ENCODE data around the gene C11orf52.

Gene C11orf52

DNA sequence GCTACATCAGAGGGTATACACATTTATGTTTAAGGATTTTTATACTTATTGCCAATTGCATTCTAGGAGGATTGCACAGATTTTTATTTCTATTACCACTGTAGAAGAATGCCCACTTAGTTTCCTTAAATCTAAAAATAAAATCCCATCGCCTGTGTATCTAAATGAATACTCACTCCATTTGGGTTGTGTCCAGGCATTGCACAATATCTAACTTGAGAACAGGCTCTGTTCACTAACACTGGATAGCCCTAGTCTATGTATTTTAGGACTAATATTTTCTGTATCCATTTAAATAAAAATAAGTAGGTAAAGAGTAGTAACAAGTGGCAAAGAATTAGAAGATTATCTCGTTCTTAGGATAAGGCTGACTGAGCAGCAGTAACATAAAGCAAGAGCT lies 4.1 kb downstream of the C11orf52 start:
- Histone ChIP-seq H3K4me3 (ENCODE audit: control insufficient read depth in 1 of 7, extremely low read depth in 1 of 7, insufficient read depth in 4 of 7, low read depth in 2 of 7, low read length in 6 of 7) (no peak overlapping the region), H3K4me1 (ENCODE audit: control extremely low read depth in 1 of 4, control insufficient read depth in 4 of 4, insufficient read depth in 4 of 4, low read length in 3 of 4) (peaks cover 0 to 22% (median 9%) of the 10 kb centered on the region in 4 experiments), H3K36me3 (ENCODE audit: control insufficient read depth in 4 of 4, insufficient read depth in 4 of 4, low read length in 3 of 4) (no peaks in the 10 kb centered on the region), H3K27ac (ENCODE audit: insufficient read depth in 1 of 2, low read depth in 1 of 2, low read length in 2 of 2, poor library complexity in 1 of 2, severe bottlenecking in 2 of 2) (no peak overlapping the region), H3K27me3 (replicated peaks in 2 of 5; ENCODE audit: control insufficient read depth in 4 of 5, insufficient read depth in 5 of 5, low read length in 4 of 5) (no peaks in the 10 kb centered on the region), H3K9me3 (ENCODE audit: control extremely low read depth in 1 of 5, control insufficient read depth in 4 of 5, insufficient read depth in 2 of 5, low read depth in 1 of 5, low read length in 4 of 5) (no peaks in the 10 kb centered on the region)
- ChIA-PET POLR2A (no interaction called here), CTCF (interaction anchor here (1.8 kb wide), 1 partner anchor 8 kb away, joined by 6 read pairs; no protein-coding TSS in a partner anchor)
- 0% methylated on average over 1 of the region's 2 CpGs for WGBS (ENCODE audit: insufficient coverage)
- DNase-seq, result no peak

DNA sequence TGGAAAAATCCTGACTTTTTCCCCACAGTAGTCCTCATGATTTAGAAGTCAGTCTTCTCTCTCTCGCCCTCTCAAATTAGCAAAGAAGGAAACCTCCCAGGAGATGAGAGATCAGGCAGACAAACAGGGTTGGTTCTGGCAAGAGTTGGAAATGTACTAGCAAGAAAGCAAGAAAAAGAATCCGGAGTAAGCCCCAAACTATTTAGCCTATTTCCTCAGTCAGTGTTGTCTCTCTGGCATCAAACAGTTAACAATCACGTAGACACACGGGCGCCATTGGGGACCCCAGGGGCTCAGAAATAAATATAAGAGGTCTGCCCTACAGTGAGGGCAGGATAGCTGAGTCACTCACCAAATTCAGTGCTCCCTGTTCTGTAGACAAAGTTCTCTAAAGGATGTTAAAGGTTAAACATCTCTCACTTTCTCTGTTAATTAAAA lies 4.7 kb downstream of the C11orf52 start:
- Histone ChIP-seq H3K27me3 (replicated peaks in 2 of 5; ENCODE audit: control insufficient read depth in 4 of 5, insufficient read depth in 5 of 5, low read length in 4 of 5) (no peaks in the 10 kb centered on the region), H3K4me3 (ENCODE audit: control insufficient read depth in 1 of 7, extremely low read depth in 1 of 7, insufficient read depth in 4 of 7, low read depth in 2 of 7, low read length in 6 of 7) (no peak overlapping the region), H3K27ac (ENCODE audit: insufficient read depth in 1 of 2, low read depth in 1 of 2, low read length in 2 of 2, poor library complexity in 1 of 2, severe bottlenecking in 2 of 2) (no peak overlapping the region), H3K36me3 (ENCODE audit: control insufficient read depth in 4 of 4, insufficient read depth in 4 of 4, low read length in 3 of 4) (no peaks in the 10 kb centered on the region), H3K4me1 (ENCODE audit: control extremely low read depth in 1 of 4, control insufficient read depth in 4 of 4, insufficient read depth in 4 of 4, low read length in 3 of 4) (peaks cover 0 to 22% (median 9%) of the 10 kb centered on the region in 4 experiments), H3K9me3 (ENCODE audit: control extremely low read depth in 1 of 5, control insufficient read depth in 4 of 5, insufficient read depth in 2 of 5, low read depth in 1 of 5, low read length in 4 of 5) (no peaks in the 10 kb centered on the region)
- 66% methylated on average over 4 of the region's 5 CpGs for WGBS (ENCODE audit: insufficient coverage)
- POLR2A ChIA-PET, result no interaction called here
- CTCF ChIA-PET, result interaction anchor here (1.8 kb wide), 2 partner anchors 9 to 13 kb away, joined by 6 read pairs; no protein-coding TSS in a partner anchor
- no peak for DNase-seq

DNA sequence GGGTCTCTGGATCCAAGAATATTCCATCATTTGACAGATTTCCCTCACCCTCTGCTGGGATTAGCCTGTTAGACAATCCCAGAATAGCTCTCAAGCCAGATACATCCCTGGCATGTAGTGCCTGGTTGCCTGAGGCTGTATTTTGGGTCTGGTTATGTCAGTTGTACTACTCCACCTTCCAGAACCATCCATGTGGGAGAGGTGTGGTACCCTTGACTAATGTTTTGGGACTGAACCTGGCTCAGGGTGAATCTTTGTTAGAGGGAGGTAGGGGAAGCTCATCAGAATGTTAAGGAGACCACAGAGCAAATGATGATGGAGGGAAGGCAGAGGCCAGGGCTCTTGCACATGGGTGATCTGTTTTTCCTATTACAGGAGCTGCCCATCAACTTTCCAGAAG lies 5.2 kb downstream of the C11orf52 start:
- POLR2A ChIA-PET, result no interaction called here

DNA sequence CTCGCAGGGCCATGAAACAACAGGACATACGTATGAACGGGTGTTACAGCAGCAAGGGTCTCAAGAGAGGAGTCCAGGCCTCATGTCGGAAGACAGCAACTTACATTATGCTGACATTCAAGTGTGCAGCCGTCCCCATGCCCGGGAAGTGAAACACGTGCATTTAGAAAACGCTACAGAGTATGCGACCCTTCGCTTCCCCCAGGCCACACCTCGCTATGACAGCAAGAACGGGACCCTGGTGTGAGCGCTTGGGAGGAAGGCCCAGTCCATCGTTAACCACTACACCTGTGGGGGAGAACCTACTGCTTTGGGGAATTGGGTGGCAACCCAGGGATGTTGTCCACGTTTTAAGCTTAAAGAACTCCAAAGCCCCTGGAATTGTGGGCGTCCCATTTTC lies 7.2 kb downstream of the C11orf52 start:
- Histone ChIP-seq H3K27ac (ENCODE audit: insufficient read depth in 1 of 2, low read depth in 1 of 2, low read length in 2 of 2, poor library complexity in 1 of 2, severe bottlenecking in 2 of 2) (peak overlapping the region in 1 of 2 experiments; percentile 84), H3K36me3 (ENCODE audit: control insufficient read depth in 4 of 4, insufficient read depth in 4 of 4, low read length in 3 of 4) (no peaks in the 10 kb centered on the region), H3K27me3 (replicated peaks in 2 of 5; ENCODE audit: control insufficient read depth in 4 of 5, insufficient read depth in 5 of 5, low read length in 4 of 5) (no peaks in the 10 kb centered on the region), H3K4me3 (ENCODE audit: control insufficient read depth in 1 of 7, extremely low read depth in 1 of 7, insufficient read depth in 4 of 7, low read depth in 2 of 7, low read length in 6 of 7) (peak overlapping the region in 4 of 7 experiments; percentile 62 to 87 (median 72)), H3K9me3 (ENCODE audit: control extremely low read depth in 1 of 5, control insufficient read depth in 4 of 5, insufficient read depth in 2 of 5, low read depth in 1 of 5, low read length in 4 of 5) (no peaks in the 10 kb centered on the region), H3K4me1 (ENCODE audit: control extremely low read depth in 1 of 4, control insufficient read depth in 4 of 4, insufficient read depth in 4 of 4, low read length in 3 of 4) (peaks cover 0 to 22% (median 9%) of the 10 kb centered on the region in 4 experiments)
- CTCF ChIA-PET, result interaction anchor here (0.8 to 2.3 kb wide), 4 partner anchors 28 to 56 kb away, joined by 3 to 10 read pairs (median 4); no protein-coding TSS in a partner anchor
- DNase-seq, result no peak
- POLR2A ChIA-PET, result interaction anchor here (0.7 to 1.1 kb wide), 2 partner anchors 14 to 20 kb away, joined by 4 read pairs; partner anchors contain the start of gene CRYAB
- 96% methylated on average over 14 of the region's 16 CpGs for WGBS (ENCODE audit: insufficient coverage)

More for the DNA sequence above, 5.2 kb downstream of the C11orf52 start:
- Histone ChIP-seq H3K27me3 (replicated peaks in 2 of 5; ENCODE audit: control insufficient read depth in 4 of 5, insufficient read depth in 5 of 5, low read length in 4 of 5) (no peaks in the 10 kb centered on the region), H3K4me3 (ENCODE audit: control insufficient read depth in 1 of 7, extremely low read depth in 1 of 7, insufficient read depth in 4 of 7, low read depth in 2 of 7, low read length in 6 of 7) (no peak overlapping the region), H3K27ac (ENCODE audit: insufficient read depth in 1 of 2, low read depth in 1 of 2, low read length in 2 of 2, poor library complexity in 1 of 2, severe bottlenecking in 2 of 2) (no peak overlapping the region), H3K9me3 (ENCODE audit: control extremely low read depth in 1 of 5, control insufficient read depth in 4 of 5, insufficient read depth in 2 of 5, low read depth in 1 of 5, low read length in 4 of 5) (no peaks in the 10 kb centered on the region), H3K4me1 (ENCODE audit: control extremely low read depth in 1 of 4, control insufficient read depth in 4 of 4, insufficient read depth in 4 of 4, low read length in 3 of 4) (peaks cover 0 to 22% (median 9%) of the 10 kb centered on the region in 4 experiments), H3K36me3 (ENCODE audit: control insufficient read depth in 4 of 4, insufficient read depth in 4 of 4, low read length in 3 of 4) (no peaks in the 10 kb centered on the region)
- DNase-seq, result no peak
- CTCF ChIA-PET, result interaction anchor here (1.8 kb wide), 2 partner anchors 9 to 14 kb away, joined by 6 read pairs; no protein-coding TSS in a partner anchor

DNA sequence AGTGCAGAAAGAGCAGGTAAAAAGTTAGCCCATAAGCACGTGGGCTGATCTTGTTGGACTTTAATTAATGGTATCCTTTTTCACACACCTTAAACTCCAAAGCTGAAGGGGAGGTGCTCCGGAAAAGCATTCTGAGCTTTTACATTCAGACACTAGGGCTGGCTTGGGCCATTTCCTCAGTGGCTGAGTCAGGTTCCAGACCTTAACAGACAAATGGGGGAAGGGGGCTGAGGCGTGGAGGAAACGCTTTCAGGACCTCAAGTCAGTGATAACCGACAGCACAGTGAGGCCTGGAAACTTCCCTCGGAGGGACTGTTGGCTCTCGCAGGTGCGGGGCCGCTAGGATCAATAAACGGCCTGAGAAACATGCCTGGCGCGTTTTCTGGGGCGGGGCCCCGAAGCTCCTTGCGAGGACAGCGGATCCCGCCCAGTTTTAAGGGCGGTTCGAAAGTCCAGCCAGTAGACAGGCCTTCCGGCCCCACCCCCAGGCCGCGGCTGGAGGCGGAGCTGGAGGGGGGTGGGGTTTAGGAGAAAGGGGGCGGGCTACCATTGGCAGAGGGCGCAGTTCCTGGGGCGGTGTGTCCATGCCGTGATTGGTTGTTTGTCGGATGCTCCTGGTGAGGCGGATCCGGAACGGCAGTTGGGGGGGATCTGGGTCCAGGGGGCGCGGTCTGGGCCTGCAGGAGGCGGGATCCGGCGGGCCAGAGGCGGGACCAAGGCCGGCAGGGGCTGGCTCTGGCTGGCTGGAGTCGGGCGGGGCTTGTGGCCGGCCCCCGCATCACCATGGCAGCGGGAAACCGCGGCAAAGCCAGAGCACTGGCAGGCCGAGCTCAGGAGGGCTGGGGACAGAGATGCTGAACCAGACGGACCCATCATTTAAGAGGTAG lies 8.0 kb downstream of the C11orf52 start:
- no peaks in the 10 kb centered on the region for H3K27me3 ChIP-seq (replicated peaks in 2 of 5; ENCODE audit: control insufficient read depth in 4 of 5, insufficient read depth in 5 of 5, low read length in 4 of 5)
- H3K4me1 ChIP-seq (ENCODE audit: control extremely low read depth in 1 of 4, control insufficient read depth in 4 of 4, insufficient read depth in 4 of 4, low read length in 3 of 4), result peaks cover 0 to 22% (median 9%) of the 10 kb centered on the region in 4 experiments
- no peaks in the 10 kb centered on the region for H3K9me3 ChIP-seq (ENCODE audit: control extremely low read depth in 1 of 5, control insufficient read depth in 4 of 5, insufficient read depth in 2 of 5, low read depth in 1 of 5, low read length in 4 of 5)
- ChIA-PET POLR2A (interaction anchor here (0.7 to 1.1 kb wide), 3 partner anchors 15 to 56 kb away, joined by 3 to 4 read pairs (median 4); partner anchors contain the start of gene CRYAB), CTCF (interaction anchor here (0.8 to 2.3 kb wide), 6 partner anchors 11 to 55 kb away, joined by 3 to 10 read pairs (median 3); partner anchors contain the start of gene ALG9)
- peak; percentile 97 to 98 (median 97) for DNase-seq
- no peaks in the 10 kb centered on the region for H3K36me3 ChIP-seq (ENCODE audit: control insufficient read depth in 4 of 4, insufficient read depth in 4 of 4, low read length in 3 of 4)
- WGBS (ENCODE audit: insufficient coverage), result 2% methylated on average over 35 of the region's 47 CpGs
- H3K4me3 ChIP-seq (ENCODE audit: control insufficient read depth in 1 of 7, extremely low read depth in 1 of 7, insufficient read depth in 4 of 7, low read depth in 2 of 7, low read length in 6 of 7), result peak overlapping the region; percentile 32 to 87 (median 69)
- H3K27ac ChIP-seq (ENCODE audit: insufficient read depth in 1 of 2, low read depth in 1 of 2, low read length in 2 of 2, poor library complexity in 1 of 2, severe bottlenecking in 2 of 2), result peak overlapping the region; percentile 1 to 84

DNA sequence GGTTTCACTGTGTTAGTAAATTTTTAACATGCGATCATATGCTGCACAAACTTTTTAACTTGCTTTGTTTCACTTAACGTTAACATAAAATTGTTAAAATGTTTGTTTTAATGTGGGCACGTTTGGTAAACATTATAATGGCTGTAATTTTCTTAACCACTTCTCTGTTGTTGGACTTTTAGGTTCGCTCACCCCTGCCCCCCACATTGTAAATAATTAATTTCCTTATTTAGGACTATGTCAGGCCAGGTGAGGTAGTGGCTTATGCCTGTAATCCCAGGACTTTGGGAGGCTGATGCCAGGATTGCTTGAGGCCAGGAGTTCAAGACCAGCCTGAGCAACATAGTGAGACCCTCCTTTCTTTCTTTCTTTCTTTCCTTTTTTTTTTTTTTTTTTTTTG lies 11.8 kb downstream of the C11orf52 start:
- Histone ChIP-seq H3K9me3 (ENCODE audit: control extremely low read depth in 1 of 5, control insufficient read depth in 4 of 5, insufficient read depth in 2 of 5, low read depth in 1 of 5, low read length in 4 of 5) (no peaks in the 10 kb centered on the region), H3K4me1 (ENCODE audit: control extremely low read depth in 1 of 4, control insufficient read depth in 4 of 4, insufficient read depth in 4 of 4, low read length in 3 of 4) (peaks cover 0 to 17% (median 11%) of the 10 kb centered on the region in 4 experiments), H3K36me3 (ENCODE audit: control insufficient read depth in 4 of 4, insufficient read depth in 4 of 4, low read length in 3 of 4) (no peaks in the 10 kb centered on the region), H3K27ac (ENCODE audit: insufficient read depth in 1 of 2, low read depth in 1 of 2, low read length in 2 of 2, poor library complexity in 1 of 2, severe bottlenecking in 2 of 2) (no peak overlapping the region), H3K4me3 (ENCODE audit: control insufficient read depth in 1 of 7, extremely low read depth in 1 of 7, insufficient read depth in 4 of 7, low read depth in 2 of 7, low read length in 6 of 7) (no peak overlapping the region), H3K27me3 (replicated peaks in 2 of 5; ENCODE audit: control insufficient read depth in 4 of 5, insufficient read depth in 5 of 5, low read length in 4 of 5) (no peaks in the 10 kb centered on the region)
- CTCF ChIA-PET, result interaction anchor here (0.6 to 13.7 kb wide), 8 partner anchors 9 to 67 kb away, joined by 3 to 248 read pairs (median 5); no protein-coding TSS in a partner anchor
- no CpG with 5 or more reads among the region's 4 CpGs for WGBS (ENCODE audit: insufficient coverage)
- no peak for DNase-seq
- POLR2A ChIA-PET, result no interaction called here

DNA sequence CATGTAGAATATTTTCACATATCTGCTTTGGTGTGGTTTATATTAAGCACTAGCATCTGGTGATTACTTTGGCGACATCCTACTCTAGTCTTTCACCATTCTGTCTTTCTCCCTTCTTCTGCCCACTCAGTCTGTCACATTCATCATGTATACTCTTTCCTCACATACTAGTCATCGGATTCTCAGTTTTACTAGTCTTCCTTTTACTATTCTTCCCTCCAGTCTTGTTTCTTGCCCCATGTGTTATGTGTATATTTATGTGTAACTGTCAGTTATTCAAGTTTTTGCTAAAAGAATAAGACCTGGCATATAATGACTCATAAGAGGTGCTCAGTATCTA lies 13.9 kb downstream of the C11orf52 start:
- peaks cover 6 to 23% (median 19%) of the 10 kb centered on the region in 4 experiments for H3K4me1 ChIP-seq (ENCODE audit: control extremely low read depth in 1 of 4, control insufficient read depth in 4 of 4, insufficient read depth in 4 of 4, low read length in 3 of 4)
- no peak overlapping the region for H3K4me3 ChIP-seq (ENCODE audit: control insufficient read depth in 1 of 7, extremely low read depth in 1 of 7, insufficient read depth in 4 of 7, low read depth in 2 of 7, low read length in 6 of 7)
- ChIA-PET CTCF (interaction anchor here (1.0 to 13.7 kb wide), 3 partner anchors 49 to 350 kb away, joined by 6 to 248 read pairs (median 7); no protein-coding TSS in a partner anchor), POLR2A (no interaction called here)
- 100% methylated on average over 1 of the region's 2 CpGs for WGBS (ENCODE audit: insufficient coverage)
- H3K27ac ChIP-seq (ENCODE audit: insufficient read depth in 1 of 2, low read depth in 1 of 2, low read length in 2 of 2, poor library complexity in 1 of 2, severe bottlenecking in 2 of 2), result no peak overlapping the region
- no peaks in the 10 kb centered on the region for H3K36me3 ChIP-seq (ENCODE audit: control insufficient read depth in 4 of 4, insufficient read depth in 4 of 4, low read length in 3 of 4)
- no peaks in the 10 kb centered on the region for H3K9me3 ChIP-seq (ENCODE audit: control extremely low read depth in 1 of 5, control insufficient read depth in 4 of 5, insufficient read depth in 2 of 5, low read depth in 1 of 5, low read length in 4 of 5)
- H3K27me3 ChIP-seq (replicated peaks in 2 of 5; ENCODE audit: control insufficient read depth in 4 of 5, insufficient read depth in 5 of 5, low read length in 4 of 5), result no peaks in the 10 kb centered on the region
- DNase-seq, result no peak
